ENCODE results near the gene KIFC1.
"Not testable (repeated sequence)": the region's sequence is repeated elsewhere in the genome, so short reads cannot be mapped to it uniquely, and the experiment has no call there.

The KIFC1 gene

GRCh38 chr6:33391278-33391921 is at the start of gene KIFC1:
Gene KIFC1, plus strand, starts transcription at chr6:33391823. Its CDS starts 163 bp downstream, at chr6:33391986.
- DNase-seq, result peak; percentile 99

GRCh38 chr6:33343606-33343952 is 48.0 kb upstream of the KIFC1 start:
- not testable (repeated sequence) for DNase-seq

- DNase-seq, result peak; percentile 91
Measured at GRCh38 chr6:33343953-33344611, 47.5 kb upstream of the KIFC1 start.

GRCh38 chr6:33344701-33345697 is 46.6 kb upstream of the KIFC1 start:
- peak; percentile 91 for DNase-seq

- not testable (repeated sequence) for DNase-seq
Measured at GRCh38 chr6:33346972-33347371, 44.7 kb upstream of the KIFC1 start.

- DNase-seq, result no peak
Measured at GRCh38 chr6:33347816-33348215, 43.8 kb upstream of the KIFC1 start.

- DNase-seq, result not testable (repeated sequence)
Measured at GRCh38 chr6:33355860-33356259, 35.8 kb upstream of the KIFC1 start.

GRCh38 chr6:33356295-33356694 is 35.3 kb upstream of the KIFC1 start:
- DNase-seq, result no peak

- DNase-seq, result not testable (repeated sequence)
Measured at GRCh38 chr6:33357160-33357871, 34.3 kb upstream of the KIFC1 start.

- no peak for DNase-seq
Measured at GRCh38 chr6:33359331-33359730, 32.3 kb upstream of the KIFC1 start.

GRCh38 chr6:33363486-33363885 is 28.1 kb upstream of the KIFC1 start:
- DNase-seq, result not testable (repeated sequence)

- not testable (repeated sequence) for DNase-seq
Measured at GRCh38 chr6:33364475-33365205, 27.0 kb upstream of the KIFC1 start.

- DNase-seq, result not testable (repeated sequence)
Measured at GRCh38 chr6:33365206-33365971, 26.2 kb upstream of the KIFC1 start.

- DNase-seq, result no peak
Measured at GRCh38 chr6:33367009-33367714, 24.5 kb upstream of the KIFC1 start.

GRCh38 chr6:33367715-33368025 is 24.0 kb upstream of the KIFC1 start:
- DNase-seq, result not testable (repeated sequence)

GRCh38 chr6:33371901-33372300 is 19.7 kb upstream of the KIFC1 start:
- DNase-seq, result not testable (repeated sequence)

- DNase-seq, result no peak
Measured at GRCh38 chr6:33372526-33373123, 19.0 kb upstream of the KIFC1 start.

- DNase-seq, result peak; percentile 17
Measured at GRCh38 chr6:33373960-33374910, 17.4 kb upstream of the KIFC1 start.

GRCh38 chr6:33375143-33375671 is 16.4 kb upstream of the KIFC1 start:
- DNase-seq, result no peak

All from CD4-positive, alpha-beta T cell treated with Interleukin-17A for 1 hour (primary cell).